Loucy (cell line): ENCODE results near the gene NUP35.

Experiments used
- EZH2phosphoT487 ChIP-seq: fragments of 200-600 bp; IDR thresholded peaks from 2 replicates; pipeline ENCODE4 v1.6.1; 2018; ENCODE audit warnings: antibody characterized with exemption, mild to moderate bottlenecking, moderate library complexity, borderline replicate concordance
- TF ChIP-seq, protein P1 (sequence below): fragments of 200-600 bp; sonication (generic); conservative IDR thresholded peaks from 2 replicates; pipeline ENCODE4 v1.5.1; 2014; ENCODE audit warnings: mild to moderate bottlenecking, antibody characterized with exemption, low read length

- TF ChIP-seq, protein P1, sequence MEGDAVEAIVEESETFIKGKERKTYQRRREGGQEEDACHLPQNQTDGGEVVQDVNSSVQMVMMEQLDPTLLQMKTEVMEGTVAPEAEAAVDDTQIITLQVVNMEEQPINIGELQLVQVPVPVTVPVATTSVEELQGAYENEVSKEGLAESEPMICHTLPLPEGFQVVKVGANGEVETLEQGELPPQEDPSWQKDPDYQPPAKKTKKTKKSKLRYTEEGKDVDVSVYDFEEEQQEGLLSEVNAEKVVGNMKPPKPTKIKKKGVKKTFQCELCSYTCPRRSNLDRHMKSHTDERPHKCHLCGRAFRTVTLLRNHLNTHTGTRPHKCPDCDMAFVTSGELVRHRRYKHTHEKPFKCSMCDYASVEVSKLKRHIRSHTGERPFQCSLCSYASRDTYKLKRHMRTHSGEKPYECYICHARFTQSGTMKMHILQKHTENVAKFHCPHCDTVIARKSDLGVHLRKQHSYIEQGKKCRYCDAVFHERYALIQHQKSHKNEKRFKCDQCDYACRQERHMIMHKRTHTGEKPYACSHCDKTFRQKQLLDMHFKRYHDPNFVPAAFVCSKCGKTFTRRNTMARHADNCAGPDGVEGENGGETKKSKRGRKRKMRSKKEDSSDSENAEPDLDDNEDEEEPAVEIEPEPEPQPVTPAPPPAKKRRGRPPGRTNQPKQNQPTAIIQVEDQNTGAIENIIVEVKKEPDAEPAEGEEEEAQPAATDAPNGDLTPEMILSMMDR, result no peak
- no peak for TF ChIP-seq EZH2phosphoT487
Observed at GRCh38 chr2:183134016-183134415, 9.8 kb downstream of the NUP35 start.
